GM23338 (cell line): ENCODE results near the gene BNIPL. TPM values are rescaled to one million over a fixed set of nuclear protein-coding genes. Genes with fewer than 3 reads are reported as not detected.

Source experiments
- ATAC-seq: fragments of 200-7000 bp; cut with Tn5 transposase; 3 replicates; pipeline ENCODE4 v1.9.1; 2020
- DNase-seq: peaks from one replicate; pipeline ENCODE4 v3.0.0-alpha.2; 2015; ENCODE audit warnings: low spot score
- H2AFZ ChIP-seq: fragments of 200-600 bp; sonication (generic); 2 replicates; pipeline ENCODE4 v1.8.0; 2016; ENCODE audit warnings: antibody characterized with exemption, mild to moderate bottlenecking, moderate library complexity
- H3F3A ChIP-seq: fragments of 200-600 bp; sonication (generic); replicated peaks from 2 replicates; pipeline ENCODE4 v1.8.0; 2017; ENCODE audit warnings: antibody characterized with exemption, mixed run types, low read depth
- H3K27ac ChIP-seq: fragments of 200-600 bp; sonication (generic); 2 replicates; pipeline ENCODE4 v1.6.1; 2016; ENCODE audit warnings: low read depth
- H3K27me3 ChIP-seq: fragments of 200-600 bp; sonication (generic); 2 replicates; pipeline ENCODE4 v1.8.0; 2016; ENCODE audit warnings: mild to moderate bottlenecking, mixed run types, moderate library complexity; ENCODE audit not compliant: insufficient read depth
- H3K36me3 ChIP-seq: fragments of 200-600 bp; sonication (generic); 2 replicates; pipeline ENCODE4 v1.8.0; 2016; ENCODE audit warnings: mild to moderate bottlenecking; ENCODE audit not compliant: insufficient read depth
- H3K4me1 ChIP-seq: fragments of 200-600 bp; sonication (generic); 2 replicates; pipeline ENCODE4 v1.8.0; 2016; ENCODE audit warnings: mild to moderate bottlenecking, moderate library complexity; ENCODE audit not compliant: insufficient read depth
- H3K4me2 ChIP-seq: fragments of 200-600 bp; sonication (generic); 2 replicates; pipeline ENCODE4 v1.7.1; 2017; ENCODE audit warnings: mixed run types
- H3K4me3 ChIP-seq: fragments of 200-600 bp; sonication (generic); 2 replicates; pipeline ENCODE4 v1.6.1; 2016; ENCODE audit warnings: mixed run types
- H3K79me2 ChIP-seq: fragments of 200-600 bp; sonication (generic); replicated peaks from 2 replicates; pipeline ENCODE4 v1.8.0; 2017; ENCODE audit warnings: mild to moderate bottlenecking; ENCODE audit not compliant: insufficient read depth
- H3K9me2 ChIP-seq: fragments of 200-600 bp; sonication (generic); 2 replicates; pipeline ENCODE4 v1.8.0; 2017; ENCODE audit not compliant: insufficient read depth
- H4K20me1 ChIP-seq: fragments of 200-600 bp; sonication (generic); replicated peaks from 2 replicates; pipeline ENCODE4 v1.8.0; 2017; ENCODE audit warnings: mild to moderate bottlenecking; ENCODE audit not compliant: insufficient read depth
- H3K27ac Mint-ChIP-seq: 2 replicates; pipeline ENCODE4 v1.8.0; 2020; ENCODE audit warnings: inconsistent platforms, mild to moderate bottlenecking, moderate library complexity, mixed read lengths
- H3K27me3 Mint-ChIP-seq: 3 replicates; pipeline ENCODE4 v1.8.0; 2022; ENCODE audit warnings: low read depth, mild to moderate bottlenecking, moderate library complexity, mixed read lengths, inconsistent platforms; ENCODE audit not compliant: insufficient read depth, poor library complexity
- H3K36me3 Mint-ChIP-seq: 3 replicates; pipeline ENCODE4 v1.8.0; 2021; ENCODE audit warnings: low read depth, mild to moderate bottlenecking, inconsistent platforms, moderate library complexity, mixed read lengths
- H3K4me1 Mint-ChIP-seq: 3 replicates; pipeline ENCODE4 v1.8.0; 2020; ENCODE audit warnings: mild to moderate bottlenecking, inconsistent platforms, mixed read lengths
- H3K4me3 Mint-ChIP-seq: 3 replicates; pipeline ENCODE4 v1.8.0; 2021; ENCODE audit warnings: moderate library complexity, mild to moderate bottlenecking, inconsistent platforms, mixed read lengths
- H3K9me3 Mint-ChIP-seq: 3 replicates; pipeline ENCODE4 v1.8.0; 2020; ENCODE audit warnings: moderate library complexity, mild to moderate bottlenecking, inconsistent platforms, mixed read lengths
- CREB1 ChIP-seq: fragments of 250-450 bp; sonication (Bioruptor Pico); IDR thresholded peaks from 2 replicates; pipeline ENCODE4 v1.5.0; 2020; ENCODE audit warnings: low read depth, mild to moderate bottlenecking, moderate library complexity
- CTCF ChIP-seq, 2 experiments: fragments of 200-600 bp in 1 of 2; sonication (generic) in 1 of 2; conservative IDR thresholded peaks; 2 replicates each; pipeline versions ENCODE4 v1.5.1 to v1.6.1; 2016 to 2017; ENCODE audit warnings: antibody characterized with exemption in 2 of 2, low read depth in 2 of 2, mild to moderate bottlenecking in 2 of 2, moderate library complexity in 1 of 2
- ETS1 ChIP-seq: IDR thresholded peaks from 2 replicates; pipeline ENCODE4 v1.6.1; 2016; ENCODE audit warnings: antibody characterized with exemption
- EZH2phosphoT487 ChIP-seq: fragments of 200-600 bp; sonication (generic); IDR thresholded peaks from one replicate; pipeline ENCODE4 v1.8.1; 2018; ENCODE audit warnings: antibody characterized with exemption; ENCODE audit not compliant: unreplicated experiment
- JUNB ChIP-seq: IDR thresholded peaks from one replicate; pipeline ENCODE4 v1.6.1; 2016; ENCODE audit warnings: antibody characterized with exemption; ENCODE audit not compliant: unreplicated experiment
- NANOG ChIP-seq: IDR thresholded peaks from 2 replicates; pipeline ENCODE4 v1.6.1; 2016; ENCODE audit warnings: antibody characterized with exemption, borderline replicate concordance
- REST ChIP-seq: IDR thresholded peaks from one replicate; pipeline ENCODE4 v1.6.1; 2018; ENCODE audit warnings: antibody characterized with exemption; ENCODE audit not compliant: unreplicated experiment
- STAT1 ChIP-seq: IDR thresholded peaks from one replicate; pipeline ENCODE4 v1.6.1; 2016; ENCODE audit warnings: antibody characterized with exemption; ENCODE audit not compliant: unreplicated experiment
- polyA plus RNA-seq: library from polyadenylated mRNA; unstranded; fragments of >200 nt; fragmentation: Nextera tagmentation; extraction: Ambion mirVana; gene quantifications from 2 replicates; pipeline ENCODE4 v1.2.1, GENCODE V29; 2016
- total RNA-seq: library from RNA; depleted of rRNA; stranded (reverse); fragments of >200 nt; shearing (Covaris generic); gene quantifications from 2 replicates; pipeline ENCODE4 v1.2.3, GENCODE V29; 2014

The BNIPL gene
- total and polyA plus RNA-seq, 2 experiments from 2014 or later, result 0.91 to 1.2 TPM

- H3K9me3 Mint-ChIP-seq, result no peaks in the 10 kb centered on the region
- H3K4me2 ChIP-seq, result no peak overlapping the region
- peaks cover 33% of the 10 kb centered on the region for H3K36me3 ChIP-seq
- peaks cover 6% of the 10 kb centered on the region for H4K20me1 ChIP-seq
- no peak overlapping the region for H2AFZ ChIP-seq
- no peak overlapping the region for H3K27ac ChIP-seq
- peaks cover 35% of the 10 kb centered on the region for H3K36me3 Mint-ChIP-seq
- peaks cover 8% of the 10 kb centered on the region for H3K27me3 Mint-ChIP-seq
- peaks cover 38% of the 10 kb centered on the region for H3F3A ChIP-seq
- no peak overlapping the region for H3K27ac Mint-ChIP-seq
- no peak overlapping the region for H3K4me3 ChIP-seq
- ATAC-seq, result no peak
- H3K9me2 ChIP-seq, result no peaks in the 10 kb centered on the region
- H3K4me1 Mint-ChIP-seq, result peaks cover 9% of the 10 kb centered on the region; the same call in 2 of the 3 replicates
- H3K27me3 ChIP-seq, result no peaks in the 10 kb centered on the region
- peaks cover 5% of the 10 kb centered on the region; the same call in 1 of the 2 replicates for H3K4me1 ChIP-seq
- no peaks in the 10 kb centered on the region for H3K79me2 ChIP-seq
- TF ChIP-seq REST (no peak), CTCF (conservative IDR thresholded peaks at IDR 0.05; ENCODE audit: low read depth in 2 of 2) (no peak), JUNB (no peak), NANOG (no peak), CREB1 (CRISPR knock-in tag) (no peak)
- 0 out of 3 replicates have a peak overlapping the region, but pooled peaks have one; percentile 36 for H3K4me3 Mint-ChIP-seq
- no peak for DNase-seq
Observed at GRCh38 chr1:151049458-151049857, 13.1 kb downstream of the BNIPL start.

GRCh38 chr1:151050051-151050688 lies 13.8 kb downstream of the BNIPL start:
- Histone ChIP-seq H3K4me2 (no peak overlapping the region), H3F3A (peaks cover 41% of the 10 kb centered on the region), H3K4me3 (no peak overlapping the region), H3K9me2 (no peaks in the 10 kb centered on the region), H2AFZ (no peak overlapping the region), H3K27ac (peak overlapping the region; percentile 68; the same call in 1 of the 2 replicates), H4K20me1 (peaks cover 11% of the 10 kb centered on the region), H3K79me2 (no peaks in the 10 kb centered on the region), H3K4me1 (peaks cover 5% of the 10 kb centered on the region; the same call in 1 of the 2 replicates), H3K36me3 (peaks cover 41% of the 10 kb centered on the region), H3K27me3 (no peaks in the 10 kb centered on the region)
- no peak overlapping the region for H3K4me3 Mint-ChIP-seq
- peaks cover 8% of the 10 kb centered on the region for H3K27me3 Mint-ChIP-seq
- ATAC-seq (no peak), DNase-seq (no peak)
- H3K9me3 Mint-ChIP-seq, result no peaks in the 10 kb centered on the region; the same call in 2 of the 3 replicates
- H3K4me1 Mint-ChIP-seq, result peaks cover 9% of the 10 kb centered on the region; the same call in 2 of the 3 replicates
- H3K36me3 Mint-ChIP-seq, result peaks cover 43% of the 10 kb centered on the region
- H3K27ac Mint-ChIP-seq, result no peak overlapping the region; the same call in 1 of the 2 replicates
- TF ChIP-seq STAT1, result no peak
- TF ChIP-seq ETS1, result no peak
- no peak for TF ChIP-seq EZH2phosphoT487
